BE2C (cell line): ENCODE measurements around the gene MKS1.

Experiments
- DNase-seq: peaks from one replicate; pipeline ENCODE4 v3.0.0-alpha.2; 2020
- H3K27me3 ChIP-seq: fragments of 250-450 bp; sonication (Bioruptor Pico); 2 replicates; pipeline ENCODE4 v1.5.1; 2020; ENCODE audit warnings: mild to moderate bottlenecking
- H3K36me3 ChIP-seq: fragments of 250-450 bp; sonication (Bioruptor Pico); 2 replicates; pipeline ENCODE4 v1.5.1; 2020; ENCODE audit warnings: mild to moderate bottlenecking
- H3K4me1 ChIP-seq: fragments of 250-450 bp; sonication (Bioruptor Pico); 2 replicates; pipeline ENCODE4 v1.5.1; 2020
- H3K4me3 ChIP-seq: 2 replicates; pipeline ENCODE4 v1.5.1; 2011; ENCODE audit warnings: low read depth, low read length
- H3K9me3 ChIP-seq: fragments of 250-450 bp; sonication (Bioruptor Pico); 2 replicates; pipeline ENCODE4 v1.5.1; 2020
- CTCF ChIP-seq: IDR thresholded peaks from 2 replicates; pipeline ENCODE4 v1.5.1; 2012; ENCODE audit warnings: mild to moderate bottlenecking, low read depth, low read length

The MKS1 gene

DNA sequence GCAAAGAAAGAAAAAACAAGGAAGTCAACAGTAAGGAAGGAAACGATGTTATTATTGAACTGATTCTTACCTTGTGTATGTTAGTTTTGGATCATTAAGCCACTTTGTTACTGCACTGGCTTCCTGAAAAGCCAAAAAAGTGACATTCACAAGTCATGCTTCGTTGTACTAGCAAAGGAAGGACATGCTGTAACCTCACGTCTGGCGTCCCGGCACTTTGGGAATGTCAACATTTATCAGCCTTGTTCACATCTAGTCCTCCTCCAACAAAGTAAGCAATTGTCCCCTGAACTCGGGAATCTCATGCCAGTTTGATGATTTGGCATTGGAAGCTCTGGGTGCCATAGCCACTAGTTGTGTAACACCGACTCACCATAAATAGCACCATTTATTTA is 731 bp upstream of the MKS1 start:
- H3K9me3 ChIP-seq, result no peaks in the 10 kb centered on the region
- no peaks in the 10 kb centered on the region for H3K4me1 ChIP-seq
- no peaks in the 10 kb centered on the region for H3K27me3 ChIP-seq
- no peaks in the 10 kb centered on the region for H3K36me3 ChIP-seq
- DNase-seq, result no peak
- H3K4me3 ChIP-seq, result peak overlapping the region; percentile 97
- TF ChIP-seq CTCF, result no peak

- H3K4me1 ChIP-seq, result no peaks in the 10 kb centered on the region
- H3K4me3 ChIP-seq, result no peak overlapping the region
- no peak for TF ChIP-seq CTCF
- H3K27me3 ChIP-seq, result no peaks in the 10 kb centered on the region
- no peak for DNase-seq
- H3K36me3 ChIP-seq, result no peaks in the 10 kb centered on the region
- H3K9me3 ChIP-seq, result no peaks in the 10 kb centered on the region
Observed at GRCh38 chr17:58217766-58218165, 1.3 kb downstream of the MKS1 start.

DNA sequence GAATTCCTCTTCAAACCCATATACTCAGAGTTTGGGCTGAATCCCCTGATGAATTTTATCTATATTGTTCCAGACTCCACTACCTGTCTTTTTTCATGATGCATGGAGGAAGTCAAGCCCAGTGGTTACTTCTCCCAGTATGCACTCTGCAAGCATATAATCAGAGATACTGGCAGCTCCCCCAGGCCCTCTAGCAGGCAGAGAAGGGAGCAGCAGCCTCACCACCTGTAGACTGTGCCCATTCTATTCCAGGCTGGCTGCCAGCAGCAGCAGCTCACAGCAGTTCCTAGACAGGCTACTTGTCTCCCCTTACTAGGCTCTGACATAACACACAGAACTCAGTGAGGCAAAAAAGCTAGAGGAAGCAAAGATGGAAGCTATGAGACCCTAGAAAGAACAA is 3.4 kb downstream of the MKS1 start:
- DNase-seq, result peak; percentile 50
- H3K27me3 ChIP-seq, result no peaks in the 10 kb centered on the region
- H3K9me3 ChIP-seq, result no peaks in the 10 kb centered on the region
- H3K4me3 ChIP-seq, result no peak overlapping the region
- H3K36me3 ChIP-seq, result no peaks in the 10 kb centered on the region
- TF ChIP-seq CTCF, result peak; percentile 39
- H3K4me1 ChIP-seq, result no peaks in the 10 kb centered on the region

DNA sequence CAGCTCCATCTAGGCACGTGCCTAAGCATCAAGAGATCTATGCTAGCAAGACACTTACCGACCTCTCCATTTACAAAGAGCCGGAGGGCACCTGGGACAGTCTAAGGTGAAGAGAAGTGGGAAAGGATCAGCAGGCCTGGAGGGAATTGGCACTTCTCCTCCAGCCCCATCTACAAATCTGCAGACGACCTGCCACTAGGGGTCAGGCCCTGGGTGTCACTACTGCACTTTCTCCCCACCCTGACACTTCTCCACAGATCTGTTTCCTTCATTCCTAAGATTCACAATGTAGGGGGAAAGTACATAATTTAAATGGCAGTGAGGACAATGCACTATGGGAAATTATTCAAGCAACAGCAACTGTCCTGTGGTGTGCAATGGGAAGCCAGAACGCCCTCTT is 8.1 kb downstream of the MKS1 start:
- Histone ChIP-seq H3K4me3 (no peak overlapping the region), H3K27me3 (no peaks in the 10 kb centered on the region), H3K9me3 (no peaks in the 10 kb centered on the region), H3K4me1 (no peaks in the 10 kb centered on the region), H3K36me3 (no peaks in the 10 kb centered on the region)
- TF ChIP-seq CTCF, result peak; percentile 37
- no peak for DNase-seq

DNA sequence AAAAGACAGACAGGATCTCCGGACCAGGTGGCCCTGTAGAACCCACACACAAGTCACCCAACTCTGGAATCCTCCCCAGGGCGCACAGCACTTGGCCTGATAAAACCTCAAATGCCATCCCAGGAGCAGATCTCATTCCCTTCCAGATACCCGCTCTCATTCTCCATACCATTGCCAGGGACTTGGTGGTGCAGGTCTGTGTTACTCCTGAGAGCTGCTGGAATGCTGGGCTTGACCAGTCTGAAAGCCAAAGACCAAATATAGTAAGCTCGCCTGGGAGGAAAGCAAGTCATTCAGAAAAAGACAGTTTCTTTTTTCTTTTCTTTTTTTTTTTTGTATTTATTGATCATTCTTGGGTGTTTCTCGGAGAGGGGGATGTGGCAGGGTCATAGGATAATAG is 10.7 kb downstream of the MKS1 start:
- Histone ChIP-seq H3K36me3 (no peaks in the 10 kb centered on the region), H3K4me1 (no peaks in the 10 kb centered on the region), H3K9me3 (no peaks in the 10 kb centered on the region), H3K4me3 (no peak overlapping the region), H3K27me3 (no peaks in the 10 kb centered on the region)
- DNase-seq, result no peak
- no peak for TF ChIP-seq CTCF

DNA sequence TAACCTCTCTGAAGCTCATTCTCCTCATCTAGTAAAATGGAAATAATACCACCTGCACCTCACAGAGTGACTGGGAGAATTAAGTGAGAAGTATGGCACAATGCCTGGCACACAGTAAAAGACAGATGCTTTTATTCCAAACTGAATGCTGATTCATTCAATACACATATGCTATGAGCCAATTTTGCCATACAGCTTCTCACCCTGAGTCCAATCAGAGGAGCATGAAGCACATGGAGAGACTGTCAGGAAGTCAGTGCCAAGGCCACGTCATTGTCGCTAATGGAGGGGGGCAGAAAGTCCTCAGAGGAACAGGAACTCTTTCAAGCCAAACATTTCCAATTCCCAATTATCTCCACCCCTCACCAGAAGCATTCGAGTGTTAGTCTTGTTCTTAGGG is 11.6 kb downstream of the MKS1 start:
- no peak overlapping the region for H3K4me3 ChIP-seq
- H3K4me1 ChIP-seq, result no peaks in the 10 kb centered on the region
- DNase-seq, result no peak
- H3K27me3 ChIP-seq, result no peaks in the 10 kb centered on the region
- H3K36me3 ChIP-seq, result no peaks in the 10 kb centered on the region
- no peak for TF ChIP-seq CTCF
- H3K9me3 ChIP-seq, result no peaks in the 10 kb centered on the region
